Endodermal cell (in vitro differentiated cells): ENCODE results near the gene CATSPER2. TPM values are rescaled to one million over a fixed set of nuclear protein-coding genes. Genes with fewer than 3 reads are reported as not detected.
"Not testable (repeated sequence)": the region's sequence is repeated elsewhere in the genome, so short reads cannot be mapped to it uniquely, and the experiment has no call there.

Experiments used
- DNase-seq: peaks from one replicate; pipeline ENCODE4 v3.0.0-alpha.2; 2017
- H3K27ac ChIP-seq: 2 replicates; pipeline ENCODE4 v1.5.1; 2013; ENCODE audit warnings: mild to moderate bottlenecking, low read depth, low read length, moderate library complexity
- H3K27me3 ChIP-seq: 2 replicates; pipeline ENCODE4 v1.6.1; 2013; ENCODE audit warnings: mild to moderate bottlenecking, low read length, moderate library complexity; ENCODE audit not compliant: insufficient read depth, control insufficient read depth, poor library complexity, severe bottlenecking
- H3K36me3 ChIP-seq: 2 replicates; pipeline ENCODE4 v1.7.0; 2013; ENCODE audit warnings: mild to moderate bottlenecking, low read length, moderate library complexity; ENCODE audit not compliant: control insufficient read depth, insufficient read depth
- H3K4me1 ChIP-seq: one replicate; pipeline ENCODE4 v1.7.0; 2013; ENCODE audit warnings: low read length; ENCODE audit not compliant: control insufficient read depth, insufficient read depth
- H3K4me3 ChIP-seq: 2 replicates; pipeline ENCODE4 v1.5.1; 2013; ENCODE audit warnings: mild to moderate bottlenecking, low read length, moderate library complexity
- H3K9ac ChIP-seq: 2 replicates; pipeline ENCODE4 v1.6.1; 2013; ENCODE audit warnings: mild to moderate bottlenecking, low read length, moderate library complexity; ENCODE audit not compliant: poor library complexity, severe bottlenecking; ENCODE audit errors: extremely low read depth
- H3K9me3 ChIP-seq: 2 replicates; pipeline ENCODE4 v1.6.1; 2013; ENCODE audit warnings: mild to moderate bottlenecking, low read length, moderate library complexity; ENCODE audit not compliant: control insufficient read depth
- H3K27ac Mint-ChIP-seq: 2 replicates; pipeline ENCODE4 v1.8.0; 2020; ENCODE audit warnings: mixed read lengths
- H3K27me3 Mint-ChIP-seq: 2 replicates; pipeline ENCODE4 v1.8.0; 2021; ENCODE audit warnings: mild to moderate bottlenecking, mixed read lengths; ENCODE audit not compliant: insufficient read depth
- H3K36me3 Mint-ChIP-seq: 2 replicates; pipeline ENCODE4 v1.8.0; 2020; ENCODE audit warnings: low read depth, mixed read lengths
- H3K4me1 Mint-ChIP-seq: 2 replicates; pipeline ENCODE4 v1.8.0; 2020; ENCODE audit warnings: mixed read lengths
- H3K4me3 Mint-ChIP-seq: 2 replicates; pipeline ENCODE4 v1.8.0; 2020; ENCODE audit warnings: mild to moderate bottlenecking, moderate library complexity, mixed read lengths
- H3K9me3 Mint-ChIP-seq: 2 replicates; pipeline ENCODE4 v1.8.0; 2020; ENCODE audit warnings: mild to moderate bottlenecking, mixed read lengths
- WGBS, 2 experiments: methylation state at CpG; one replicate each; pipeline versions ENCODE4 v1.1.5 to v1.1.7; 2013; ENCODE audit warnings: missing lambda C conversion rate in 2 of 2, mixed read lengths in 1 of 2; ENCODE audit not compliant: insufficient coverage in 1 of 2, insufficient read length in 1 of 2; 5-methylcytosine and 5-hydroxymethylcytosine counted together
- total RNA-seq, 2 donors: library from RNA; stranded (reverse); fragmentation: NEBNext Ultra II Directional in 1 of 2; extraction: Animal tissue kit (Norgen Biotek cat#: 25700) in 1 of 2; gene quantifications; 2 replicates in 1 of 2; 3 replicates in 1 of 2; pipeline ENCODE4 v1.2.1, GENCODE V29; 2021

Gene CATSPER2
- total RNA-seq, 2 donors from 2014 or later = 1.2 to 1.5 TPM

DNA sequence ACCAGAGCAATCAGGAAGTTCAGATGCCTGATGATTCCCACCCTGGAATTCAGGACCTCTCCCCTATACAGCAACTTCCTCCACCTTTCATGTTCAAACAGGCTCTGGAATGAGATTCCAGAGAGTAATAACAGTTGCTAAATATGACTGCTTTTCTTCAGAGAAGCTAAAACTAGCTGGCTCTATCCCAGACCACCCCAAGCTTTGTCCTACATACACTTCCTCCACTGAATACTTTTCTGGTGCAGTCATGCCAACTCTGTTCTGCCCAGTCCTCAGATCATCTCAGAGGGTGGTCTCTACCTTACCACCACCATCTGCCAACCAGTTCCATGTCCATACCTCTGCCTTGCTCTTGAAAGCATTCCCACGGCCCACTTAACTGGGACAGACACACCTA, 17.5 kb upstream of the CATSPER2 start:
- not testable (repeated sequence) for H3K36me3 Mint-ChIP-seq, H3K4me3 ChIP-seq, H3K27ac ChIP-seq, H3K9me3 ChIP-seq, H3K9me3 Mint-ChIP-seq, H3K27me3 Mint-ChIP-seq, H3K27me3 ChIP-seq, H3K4me3 Mint-ChIP-seq, H3K4me1 ChIP-seq, H3K36me3 ChIP-seq, H3K27ac Mint-ChIP-seq, DNase-seq, H3K9ac ChIP-seq, H3K4me1 Mint-ChIP-seq
- no CpG with 5 or more reads among the region's 1 CpG for WGBS, 2 experiments

DNA sequence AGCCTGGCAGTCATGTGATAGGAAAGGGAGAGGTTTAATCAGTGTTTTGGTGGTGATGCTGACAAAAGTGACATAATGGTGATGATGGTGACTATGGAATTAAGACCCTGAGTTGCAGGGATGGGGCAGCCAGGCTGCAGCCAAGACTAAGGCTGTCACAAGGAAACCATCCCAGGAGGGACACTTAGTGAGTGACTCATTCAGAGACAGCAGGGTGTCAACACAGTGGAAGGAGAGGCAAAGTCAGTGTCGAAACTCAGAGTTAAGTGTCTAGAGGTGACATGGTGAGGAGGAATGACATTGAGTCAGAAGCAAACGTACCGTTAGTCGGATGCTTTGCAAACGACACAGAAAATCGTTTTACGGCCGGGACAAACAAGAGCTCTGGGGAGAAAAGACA, 14.7 kb upstream of the CATSPER2 start:
- H3K9me3 ChIP-seq, H3K27ac ChIP-seq, H3K9me3 Mint-ChIP-seq, H3K9ac ChIP-seq, H3K27ac Mint-ChIP-seq, H3K4me1 ChIP-seq, H3K4me3 ChIP-seq, H3K36me3 ChIP-seq, H3K27me3 Mint-ChIP-seq, H3K36me3 Mint-ChIP-seq, DNase-seq, H3K4me3 Mint-ChIP-seq, H3K27me3 ChIP-seq, H3K4me1 Mint-ChIP-seq: not testable (repeated sequence)
- no CpG with 5 or more reads among the region's 8 CpGs for WGBS, 2 experiments

GRCh38 chr15:43662293-43662692, 13.6 kb upstream of the CATSPER2 start:
- not testable (repeated sequence) for H3K4me3 ChIP-seq, H3K4me3 Mint-ChIP-seq, DNase-seq, H3K27me3 ChIP-seq, H3K27ac ChIP-seq, H3K9ac ChIP-seq, H3K9me3 ChIP-seq, H3K27ac Mint-ChIP-seq, H3K9me3 Mint-ChIP-seq, H3K4me1 Mint-ChIP-seq, H3K4me1 ChIP-seq, H3K36me3 Mint-ChIP-seq, H3K36me3 ChIP-seq
- no CpG with 5 or more reads among the region's 2 CpGs for WGBS, 2 experiments
- H3K27me3 Mint-ChIP-seq = peaks cover 12% of the 10 kb centered on the region

GRCh38 chr15:43659727-43660126, 11.1 kb upstream of the CATSPER2 start:
- not testable (repeated sequence) for H3K4me1 ChIP-seq, H3K36me3 Mint-ChIP-seq, H3K9me3 ChIP-seq, H3K27ac ChIP-seq, H3K4me3 ChIP-seq, H3K36me3 ChIP-seq, H3K9me3 Mint-ChIP-seq, DNase-seq, H3K27me3 ChIP-seq, H3K4me1 Mint-ChIP-seq, H3K27ac Mint-ChIP-seq, H3K9ac ChIP-seq, H3K4me3 Mint-ChIP-seq
- H3K27me3 Mint-ChIP-seq = peaks cover 12% of the 10 kb centered on the region
- no CpG with 5 or more reads among the region's 10 CpGs for WGBS, 2 experiments

- WGBS, 2 experiments = 93 to 97% methylated on average over 5 to 16 of the region's 16 CpGs
Observed at GRCh38 chr15:43649430-43649926, 834 bp upstream of the CATSPER2 start.

DNA sequence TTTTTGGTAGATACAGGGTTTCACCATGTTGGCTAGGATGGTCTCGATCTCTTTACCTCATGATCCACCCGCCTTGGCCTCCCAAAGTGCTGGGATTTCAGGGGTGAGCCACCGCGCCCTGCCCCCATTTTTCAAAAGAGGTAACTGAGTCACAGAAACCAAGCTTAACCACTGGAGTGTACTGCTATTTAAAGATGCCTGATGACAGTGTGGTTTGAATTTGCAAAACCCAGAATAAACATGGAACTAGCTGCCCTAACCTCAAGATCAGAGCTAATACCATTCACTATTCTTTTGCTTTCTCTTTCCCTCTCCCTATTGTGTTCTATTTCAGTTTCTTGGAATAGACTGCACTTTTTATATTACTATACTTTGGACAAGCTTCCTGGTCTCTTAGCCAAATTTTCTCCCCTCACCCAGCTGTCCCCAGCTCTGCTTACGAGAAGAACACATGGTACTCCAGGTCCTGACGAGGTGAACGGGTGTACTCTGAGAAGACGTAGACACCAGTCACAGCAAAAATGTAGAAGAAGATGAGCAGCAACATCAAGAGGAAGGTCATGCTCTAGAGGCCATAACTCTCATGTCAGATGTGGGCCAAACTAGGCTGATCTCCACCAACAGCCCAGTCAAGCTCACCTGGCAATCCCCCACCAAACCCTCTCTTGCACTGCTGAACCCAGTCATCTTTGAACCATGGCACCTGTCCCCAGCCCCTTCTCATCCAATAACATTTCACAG, 10.0 kb downstream of the CATSPER2 start:
- not testable (repeated sequence) for H3K9ac ChIP-seq, H3K9me3 Mint-ChIP-seq, H3K4me3 Mint-ChIP-seq, H3K27ac Mint-ChIP-seq, H3K36me3 Mint-ChIP-seq, H3K4me1 Mint-ChIP-seq, H3K4me1 ChIP-seq, H3K9me3 ChIP-seq, DNase-seq, H3K4me3 ChIP-seq, H3K27ac ChIP-seq, H3K36me3 ChIP-seq, H3K27me3 ChIP-seq
- H3K27me3 Mint-ChIP-seq = peaks cover 19% of the 10 kb centered on the region
- WGBS, 2 experiments = 96 to 100% methylated on average over 7 to 8 of the region's 8 CpGs

More at GRCh38 chr15:43649430-43649926, 834 bp upstream of the CATSPER2 start:
- not testable (repeated sequence) for H3K36me3 ChIP-seq, H3K4me1 Mint-ChIP-seq, DNase-seq, H3K4me1 ChIP-seq, H3K27me3 Mint-ChIP-seq, H3K4me3 ChIP-seq, H3K27ac ChIP-seq, H3K9me3 ChIP-seq, H3K9ac ChIP-seq, H3K4me3 Mint-ChIP-seq, H3K27me3 ChIP-seq, H3K27ac Mint-ChIP-seq
- Mint-ChIP-seq H3K9me3 (peaks cover 16% of the 10 kb centered on the region), H3K36me3 (peaks cover 17% of the 10 kb centered on the region)

DNA sequence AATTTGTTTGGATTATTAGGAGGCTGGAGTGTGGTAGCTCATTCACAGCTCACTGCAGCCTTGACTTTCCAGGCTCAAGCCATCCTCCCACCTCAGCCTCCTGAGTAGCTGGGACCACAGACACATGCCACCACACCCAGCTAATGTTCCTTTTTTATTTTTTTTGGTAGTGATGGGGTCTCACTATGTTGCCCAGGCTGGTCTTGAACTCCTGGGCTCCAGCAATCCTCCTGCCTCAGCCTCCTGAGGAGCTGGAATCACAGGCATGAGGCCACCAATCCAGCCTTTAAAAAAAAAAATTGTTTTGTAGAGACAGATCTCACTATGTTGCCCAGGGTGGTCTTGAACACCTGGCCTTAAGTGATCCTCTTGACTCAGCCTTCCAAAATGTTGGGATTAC, 21.7 kb downstream of the CATSPER2 start:
- peaks cover 20% of the 10 kb centered on the region for H3K27me3 Mint-ChIP-seq
- DNase-seq, H3K9ac ChIP-seq, H3K4me1 Mint-ChIP-seq, H3K36me3 ChIP-seq, H3K9me3 Mint-ChIP-seq, H3K4me3 ChIP-seq, H3K27me3 ChIP-seq, H3K27ac ChIP-seq, H3K27ac Mint-ChIP-seq, H3K4me1 ChIP-seq, H3K9me3 ChIP-seq, H3K4me3 Mint-ChIP-seq, H3K36me3 Mint-ChIP-seq: not testable (repeated sequence)
